Breast epithelium (tissue), 4 donors: Measurements from ENCODE around the gene TSHZ3. TPM values are rescaled to one million over a fixed set of nuclear protein-coding genes. Genes with fewer than 3 reads are reported as not detected.
A peak's percentile ranks its signal among the peaks of the same experiment; 100 is the strongest.

ENCODE experiments used
- DNase-seq, 2 donors: peaks; one replicate each; pipeline ENCODE4 v3.0.0-alpha.2; 2019; ENCODE audit warnings: low spot score in 2 of 2
- H3K27ac ChIP-seq, 2 donors: fragments of 200-600 bp; sonication (generic) in 1 of 2; one replicate each; pipeline ENCODE4 v1.5.1; 2016 to 2019; ENCODE audit warnings: mild to moderate bottlenecking in 1 of 2
- H3K27me3 ChIP-seq, 2 donors: fragments of 200-600 bp; sonication (generic) in 1 of 2; one replicate each; pipeline versions ENCODE4 v1.5.1 to v1.6.0; 2017 to 2019; ENCODE audit warnings: control low read depth in 1 of 2, mild to moderate bottlenecking in 1 of 2
- H3K36me3 ChIP-seq: fragments of 200-600 bp; one replicate; pipeline ENCODE4 v1.5.1; 2019
- H3K4me1 ChIP-seq, 2 donors: fragments of 200-600 bp; sonication (generic); one replicate each; pipeline ENCODE4 v1.5.1; 2016 to 2019; ENCODE audit warnings: control low read depth in 1 of 2
- H3K4me3 ChIP-seq, 3 donors: fragments of 200-600 bp; sonication (generic); 1 replicate in 2 of 3; 2 replicates in 1 of 3; pipeline ENCODE4 v1.5.1; 2016 to 2019; ENCODE audit warnings: mild to moderate bottlenecking in 3 of 3, moderate library complexity in 2 of 3
- H3K9me3 ChIP-seq, 2 donors: fragments of 200-600 bp; sonication (generic) in 1 of 2; one replicate each; pipeline ENCODE4 v1.5.1; 2016 to 2019; ENCODE audit warnings: control low read depth in 1 of 2
- CTCF ChIP-seq, 3 donors: fragments of 450-650 bp; IDR thresholded peaks; one replicate each; pipeline ENCODE4 v1.5.1; 2016 to 2017; ENCODE audit warnings: antibody characterized with exemption in 3 of 3, mild to moderate bottlenecking in 3 of 3, moderate library complexity in 3 of 3
- POLR2A ChIP-seq: fragments of 450-650 bp; IDR thresholded peaks from one replicate; pipeline ENCODE4 v1.6.1; 2016; ENCODE audit warnings: antibody characterized with exemption, mild to moderate bottlenecking, moderate library complexity
- POLR2AphosphoS5 ChIP-seq, 3 donors: sonication (generic); formaldehyde crosslinking; IDR thresholded peaks; one replicate each; pipeline ENCODE4 v1.6.1; 2017; ENCODE audit warnings: antibody characterized with exemption in 3 of 3
- intact Hi-C: fragments of 100-400 bp; cut with DNase I; formaldehyde crosslinking; loops from one replicate; pipeline ENCODE4 v1.15.1; 2023; ENCODE audit warnings: low total_unique reads
- total RNA-seq, 3 donors: library from RNA; depleted of rRNA; stranded (reverse); fragments of >200 nt; gene quantifications; one replicate each; pipeline ENCODE4 v1.1.0, GENCODE V29; 2016

TSHZ3 gene
- 1 to 10 TPM; 3.7 to 9.8 (median 8.3) TPM for total RNA-seq

- TF ChIP-seq CTCF (IDR thresholded peaks at IDR 0.05) (no peak), POLR2AphosphoS5 (IDR thresholded peaks at IDR 0.05) (no peak), POLR2A (no peak)
- intact Hi-C loops, result no loop called here
- H3K27me3 ChIP-seq, result peaks cover 0 to 5% of the 10 kb centered on the region in 2 donors
- peaks cover 0 to 5% of the 10 kb centered on the region in 2 donors for H3K4me1 ChIP-seq
- H3K9me3 ChIP-seq, result no peaks in the 10 kb centered on the region
- peak within 1 kb of the TSS; percentile 88 to 97 (median 96) for H3K4me3 ChIP-seq
- H3K36me3 ChIP-seq, result no peaks in the 10 kb centered on the region
- peak within 1 kb of the TSS; percentile 85 to 93 for H3K27ac ChIP-seq
- no peak for DNase-seq
Observed at GRCh38 chr19:31349160-31349881, at the start of gene TSHZ3. Gene TSHZ3 (minus strand): TSS chr19:31349436. CDS start chr19:31349219, 217 bp downstream.

GRCh38 chr19:31397308-31397707 lies 48.1 kb upstream of the TSHZ3 start:
- no peak for DNase-seq
- no peaks in the 10 kb centered on the region for H3K36me3 ChIP-seq
- no peak for TF ChIP-seq POLR2A
- TF ChIP-seq POLR2AphosphoS5 (IDR thresholded peaks at IDR 0.05), result no peak
- no peak for TF ChIP-seq CTCF (IDR thresholded peaks at IDR 0.05)
- no peak overlapping the region for H3K4me3 ChIP-seq
- no peaks in the 10 kb centered on the region for H3K4me1 ChIP-seq
- H3K9me3 ChIP-seq, result no peaks in the 10 kb centered on the region
- no peak overlapping the region for H3K27ac ChIP-seq
- H3K27me3 ChIP-seq, result peaks cover 0 to 6% of the 10 kb centered on the region in 2 donors
- intact Hi-C loops, result no loop called here

- Histone ChIP-seq H3K9me3 (no peaks in the 10 kb centered on the region), H3K4me1 (no peaks in the 10 kb centered on the region), H3K36me3 (no peaks in the 10 kb centered on the region), H3K27ac (no peak overlapping the region), H3K27me3 (no peaks in the 10 kb centered on the region), H3K4me3 (no peak overlapping the region)
- no peak for DNase-seq
- TF ChIP-seq POLR2AphosphoS5 (IDR thresholded peaks at IDR 0.05) (no peak), POLR2A (no peak), CTCF (IDR thresholded peaks at IDR 0.05) (no peak)
- intact Hi-C loops, result no loop called here
Observed at GRCh38 chr19:31392464-31392863, 43.2 kb upstream of the TSHZ3 start.

- no peaks in the 10 kb centered on the region for H3K9me3 ChIP-seq
- H3K27me3 ChIP-seq, result no peaks in the 10 kb centered on the region
- H3K36me3 ChIP-seq, result no peaks in the 10 kb centered on the region
- no peak for TF ChIP-seq POLR2AphosphoS5 (IDR thresholded peaks at IDR 0.05)
- intact Hi-C loops, result no loop called here
- no peak overlapping the region for H3K27ac ChIP-seq
- H3K4me1 ChIP-seq, result no peaks in the 10 kb centered on the region
- no peak for DNase-seq
- no peak overlapping the region for H3K4me3 ChIP-seq
Observed at GRCh38 chr19:31391518-31391917, 42.3 kb upstream of the TSHZ3 start.

- Histone ChIP-seq H3K9me3 (no peaks in the 10 kb centered on the region), H3K4me3 (no peak overlapping the region)
- intact Hi-C loops, result no loop called here
Observed at GRCh38 chr19:31390711-31391110, 41.5 kb upstream of the TSHZ3 start.

More at GRCh38 chr19:31390711-31391110, 41.5 kb upstream of the TSHZ3 start:
- Histone ChIP-seq H3K36me3 (no peaks in the 10 kb centered on the region), H3K4me1 (no peaks in the 10 kb centered on the region), H3K27me3 (no peaks in the 10 kb centered on the region), H3K27ac (no peak overlapping the region)
- TF ChIP-seq CTCF (IDR thresholded peaks at IDR 0.05) (no peak), POLR2AphosphoS5 (IDR thresholded peaks at IDR 0.05) (no peak), POLR2A (no peak)
- no peak for DNase-seq
